ENCODE results near the gene ACIN1. TPM values are rescaled to one million over a fixed set of nuclear protein-coding genes. Genes with fewer than 3 reads are reported as not detected.

ACIN1 gene
- total and polyA plus RNA-seq, 2 of the 8 experiments (the other 6 are each of a cell fraction or from before 2014, with no cell fraction given) = 132 to 233 TPM

DNA sequence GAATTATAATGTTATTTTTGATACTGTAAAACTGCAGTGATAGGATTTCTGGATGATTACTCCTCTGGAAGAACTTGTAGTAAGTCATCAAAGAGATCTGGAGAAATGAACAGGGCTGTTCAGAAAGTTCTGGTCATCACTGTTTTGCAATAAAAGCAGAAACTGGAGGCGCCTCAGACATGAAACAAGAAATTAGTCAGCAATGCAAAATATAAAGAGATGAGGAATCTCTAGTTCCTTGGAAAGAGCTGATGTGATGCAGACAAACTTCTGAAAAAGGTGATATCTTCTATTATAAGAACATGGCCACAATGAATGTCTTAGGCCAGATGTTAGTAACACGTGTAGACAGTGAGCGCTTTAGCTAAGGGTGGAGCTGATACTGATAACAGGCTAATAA lies 9.5 kb downstream of the ACIN1 start:
- DNase-seq (ENCODE audit: low read depth in 1 of 2, low spot score in 2 of 2) (no peak), FAIRE-seq (no peak)
- no peak overlapping the region for H3K56ac ChIP-seq (replicated peaks; ENCODE audit: insufficient read length, low read depth, low read length)
- H4K8ac ChIP-seq (ENCODE audit: extremely low read depth, insufficient read depth, low read length) = no peak overlapping the region
- H3K27ac ChIP-seq (ENCODE audit: low read depth, low read length) = no peak overlapping the region
- TF ChIP-seq CEBPB (IDR thresholded peaks at IDR 0.05; ENCODE audit: low read depth, low read length) = no peak
- TF ChIP-seq RBBP5 (IDR thresholded peaks at IDR 0.05; ENCODE audit: borderline replicate concordance, low read depth, low read length) = no peak
- H3K23ac ChIP-seq (ENCODE audit: insufficient read length) = no peak overlapping the region
- no peak overlapping the region for H3K9ac ChIP-seq (replicated peaks in 1 of 4; ENCODE audit: extremely low read depth in 1 of 4, low read depth in 3 of 4, low read length in 3 of 4)
- ChIA-PET POLR2A (ENCODE audit: partially characterized antibody) (interaction anchor here (0.6 to 5.1 kb wide), 6 partner anchors 9 to 113 kb away, joined by 3 to 24 read pairs (median 4); partner anchors contain the start of genes ACIN1 and C14orf119), CTCF (ENCODE audit: partially characterized antibody) (interaction anchor here (0.8 to 3.8 kb wide), 7 partner anchors 8 to 89 kb away, joined by 3 to 18 read pairs (median 5); no protein-coding TSS in a partner anchor)
- H3K4me3 ChIP-seq (ENCODE audit: extremely low read depth in 1 of 4, insufficient read depth in 2 of 4, low read depth in 3 of 4, low read length in 4 of 4) = no peak overlapping the region
- no peak overlapping the region for H2AFZ ChIP-seq (ENCODE audit: low read length)
- H3K4me2 ChIP-seq (ENCODE audit: insufficient read depth in 1 of 2, low read depth in 2 of 2, low read length in 2 of 2) = no peak overlapping the region
- no peaks in the 10 kb centered on the region for H3K9me3 ChIP-seq (ENCODE audit: insufficient read depth in 2 of 2, low read depth in 1 of 2, low read length in 1 of 2)
- no peak overlapping the region for H3K14ac ChIP-seq (ENCODE audit: insufficient read length)
- no peaks in the 10 kb centered on the region for H3K23me2 ChIP-seq (ENCODE audit: low read depth, low read length)
- H2AK5ac ChIP-seq (ENCODE audit: low read depth, low read length) = no peak overlapping the region
- no peaks in the 10 kb centered on the region for H3K79me1 ChIP-seq (ENCODE audit: low read depth, low read length)
- H3K4ac ChIP-seq (replicated peaks; ENCODE audit: insufficient read length, low read depth, low read length) = no peak overlapping the region
- no peaks in the 10 kb centered on the region for H3K27me3 ChIP-seq (replicated peaks in 1 of 4; ENCODE audit: control insufficient read depth in 3 of 4, extremely low read depth in 1 of 4, insufficient read depth in 3 of 4, low read length in 3 of 4)
- no peak overlapping the region for H4K91ac ChIP-seq (replicated peaks; ENCODE audit: insufficient read length, low read length)
- no peaks in the 10 kb centered on the region for H3K4me1 ChIP-seq (replicated peaks in 1 of 4; ENCODE audit: control insufficient read depth in 3 of 4, insufficient read depth in 4 of 4, low read length in 3 of 4)
- H2BK120ac ChIP-seq (replicated peaks; ENCODE audit: low read depth, low read length) = no peak overlapping the region
- H2BK5ac ChIP-seq (ENCODE audit: low read depth, low read length) = no peak overlapping the region
- WGBS, 2 experiments (ENCODE audit: extremely low coverage in 1 of 2, insufficient coverage in 1 of 2, insufficient read length in 1 of 2, insufficient replicate concordance in 2 of 2, low coverage in 1 of 2, low lambda C conversion rate in 2 of 2, missing lambda C conversion rate in 1 of 2) = 97% methylated on average over 3 of the region's 3 CpGs; no CpG with 5 or more reads in 1 of the 2 experiments
- H3K18ac ChIP-seq (ENCODE audit: extremely low read depth, low read length) = no peak overlapping the region
- no peak overlapping the region for H2BK20ac ChIP-seq (ENCODE audit: low read length)
- H2BK12ac ChIP-seq (ENCODE audit: low read depth, low read length) = no peak overlapping the region
- H3K79me2 ChIP-seq (ENCODE audit: control insufficient read depth in 1 of 2, insufficient read depth in 2 of 2, low read length in 2 of 2) = peaks cover 0 to 8% of the 10 kb centered on the region in 2 experiments; a peak in 1 of 4 replicates
- H4K5ac ChIP-seq (ENCODE audit: insufficient read length, low read depth, low read length) = no peak overlapping the region
- peaks cover 0 to under 1% of the 10 kb centered on the region in 2 experiments for H4K20me1 ChIP-seq (replicated peaks in 1 of 2; ENCODE audit: control insufficient read depth in 1 of 2, insufficient read depth in 2 of 2, low read length in 2 of 2)
- peaks cover 15 to 89% (median 56%) of the 10 kb centered on the region in 4 experiments for H3K36me3 ChIP-seq (ENCODE audit: control insufficient read depth in 2 of 4, insufficient read depth in 4 of 4, low read length in 3 of 4)
- H2BK15ac ChIP-seq (ENCODE audit: low read length) = no peak overlapping the region
